ENCODE measurements around the gene FXYD4.

FXYD4 gene

GRCh38 chr10:43373461-43373860 lies 2.0 kb downstream of the FXYD4 start:
- no peaks in the 10 kb centered on the region for H3K36me3 ChIP-seq (replicated peaks in 1 of 2; ENCODE audit: control insufficient read depth in 2 of 2, insufficient read depth in 2 of 2, low read length in 2 of 2)
- no peak overlapping the region for H3K14ac ChIP-seq (ENCODE audit: low read length)
- WGBS, 2 donors (ENCODE audit: extremely low coverage in 2 of 2, insufficient read length in 2 of 2, insufficient replicate concordance in 1 of 2), result no CpG with 5 or more reads among the region's 5 CpGs
- H3K4me1 ChIP-seq (ENCODE audit: control insufficient read depth in 2 of 2, insufficient read depth in 1 of 2, low read depth in 1 of 2, low read length in 2 of 2), result peaks cover 0 to 15% of the 10 kb centered on the region in 2 donors
- H4K91ac ChIP-seq (ENCODE audit: low read depth, low read length, poor library complexity), result no peak overlapping the region
- no peak overlapping the region for H3K4me2 ChIP-seq (ENCODE audit: insufficient read depth, low read length, poor library complexity, severe bottlenecking)
- no peaks in the 10 kb centered on the region for H3K27me3 ChIP-seq (ENCODE audit: control insufficient read depth in 3 of 3, insufficient read depth in 3 of 3, low read depth in 1 of 3, low read length in 3 of 3)
- no peak overlapping the region for H3K23ac ChIP-seq (ENCODE audit: low read depth, low read length, poor library complexity)
- no peak overlapping the region for H4K8ac ChIP-seq (ENCODE audit: low read depth, low read length)
- no peak overlapping the region for H3K9ac ChIP-seq (ENCODE audit: low read depth, low read length, poor library complexity)
- no peak for DNase-seq (ENCODE audit: low spot score)
- no peak overlapping the region for H3K4ac ChIP-seq (ENCODE audit: low read length)
- H2BK5ac ChIP-seq (ENCODE audit: low read length), result no peak overlapping the region
- peak overlapping the region; percentile 27 for H3K27ac ChIP-seq (replicated peaks; ENCODE audit: low read length)
- no peak overlapping the region for H2BK12ac ChIP-seq (ENCODE audit: low read length)
- H3K9me3 ChIP-seq (replicated peaks in 1 of 2; ENCODE audit: control insufficient read depth in 2 of 2, insufficient read depth in 1 of 2, low read depth in 1 of 2, low read length in 2 of 2), result no peaks in the 10 kb centered on the region
- no peak overlapping the region for H3K4me3 ChIP-seq (ENCODE audit: low read length in 2 of 2)
- no peaks in the 10 kb centered on the region for H3K79me1 ChIP-seq (ENCODE audit: low read depth, low read length)
- H2AFZ ChIP-seq (ENCODE audit: low read length), result peak overlapping the region; percentile 25
- H2BK120ac ChIP-seq (ENCODE audit: low read depth, low read length), result no peak overlapping the region
- peak overlapping the region; percentile 74 for H3K18ac ChIP-seq (ENCODE audit: low read length)
- H2BK15ac ChIP-seq (ENCODE audit: low read length), result no peak overlapping the region
- peak overlapping the region; percentile 81 for H2AK5ac ChIP-seq (ENCODE audit: low read depth, low read length)

- Histone ChIP-seq H3K14ac (ENCODE audit: low read length) (no peak overlapping the region), H4K8ac (ENCODE audit: low read depth, low read length) (no peak overlapping the region), H3K79me1 (ENCODE audit: low read depth, low read length) (no peaks in the 10 kb centered on the region), H3K4me2 (ENCODE audit: insufficient read depth, low read length, poor library complexity, severe bottlenecking) (no peak overlapping the region), H3K4me3 (ENCODE audit: low read length in 2 of 2) (no peak overlapping the region), H2BK120ac (ENCODE audit: low read depth, low read length) (no peak overlapping the region), H3K27ac (replicated peaks; ENCODE audit: low read length) (no peak overlapping the region), H3K4ac (ENCODE audit: low read length) (peak overlapping the region; percentile 11), H2AK5ac (ENCODE audit: low read depth, low read length) (peak overlapping the region; percentile 98), H2BK15ac (ENCODE audit: low read length) (peak overlapping the region; percentile 89), H3K27me3 (ENCODE audit: control insufficient read depth in 3 of 3, insufficient read depth in 3 of 3, low read depth in 1 of 3, low read length in 3 of 3) (no peaks in the 10 kb centered on the region), H2BK12ac (ENCODE audit: low read length) (no peak overlapping the region), H3K4me1 (ENCODE audit: control insufficient read depth in 2 of 2, insufficient read depth in 1 of 2, low read depth in 1 of 2, low read length in 2 of 2) (peaks cover 0 to 15% of the 10 kb centered on the region in 2 donors), H3K23ac (ENCODE audit: low read depth, low read length, poor library complexity) (peak overlapping the region; percentile 86), H3K9ac (ENCODE audit: low read depth, low read length, poor library complexity) (no peak overlapping the region), H3K18ac (ENCODE audit: low read length) (peak overlapping the region; percentile 51), H2BK5ac (ENCODE audit: low read length) (no peak overlapping the region), H4K91ac (ENCODE audit: low read depth, low read length, poor library complexity) (no peak overlapping the region), H3K36me3 (replicated peaks in 1 of 2; ENCODE audit: control insufficient read depth in 2 of 2, insufficient read depth in 2 of 2, low read length in 2 of 2) (no peaks in the 10 kb centered on the region), H2AFZ (ENCODE audit: low read length) (no peak overlapping the region), H3K9me3 (replicated peaks in 1 of 2; ENCODE audit: control insufficient read depth in 2 of 2, insufficient read depth in 1 of 2, low read depth in 1 of 2, low read length in 2 of 2) (no peaks in the 10 kb centered on the region)
- no CpG with 5 or more reads among the region's 3 CpGs for WGBS, 2 donors (ENCODE audit: extremely low coverage in 2 of 2, insufficient read length in 2 of 2, insufficient replicate concordance in 1 of 2)
- DNase-seq (ENCODE audit: low spot score), result no peak
Observed at GRCh38 chr10:43374194-43374593, 2.8 kb downstream of the FXYD4 start.

DNA sequence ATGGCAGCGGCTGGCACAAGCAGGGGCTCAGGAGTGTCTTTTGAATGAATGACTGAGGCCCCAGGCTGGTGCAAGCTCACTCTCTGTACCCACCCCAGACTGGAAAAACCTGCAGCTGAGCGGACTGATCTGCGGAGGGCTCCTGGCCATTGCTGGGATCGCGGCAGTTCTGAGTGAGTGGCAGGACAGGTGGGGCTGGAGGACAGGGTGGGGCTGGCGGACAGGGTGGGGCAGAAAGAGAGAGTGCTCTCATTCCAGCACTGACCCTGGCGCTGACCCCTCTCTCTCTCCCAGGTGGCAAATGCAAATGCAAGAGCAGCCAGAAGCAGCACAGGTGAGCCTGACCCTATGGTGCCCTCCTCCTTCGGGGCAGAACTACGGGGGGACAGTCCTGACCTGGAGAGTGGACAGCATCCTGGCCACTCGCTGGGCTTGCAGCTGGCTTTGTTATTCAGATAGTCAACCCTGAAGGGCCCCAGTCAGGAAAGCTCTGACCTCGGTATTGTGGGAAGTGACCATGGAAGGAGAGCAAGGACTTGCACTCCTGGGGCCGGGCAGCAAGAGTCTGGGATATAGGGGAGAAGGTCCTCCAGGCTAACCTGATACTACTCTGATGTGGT lies 4.1 kb downstream of the FXYD4 start:
- no peak overlapping the region for H2AFZ ChIP-seq (ENCODE audit: low read length)
- H2BK5ac ChIP-seq (ENCODE audit: low read length), result no peak overlapping the region
- no peaks in the 10 kb centered on the region for H3K36me3 ChIP-seq (replicated peaks in 1 of 2; ENCODE audit: control insufficient read depth in 2 of 2, insufficient read depth in 2 of 2, low read length in 2 of 2)
- H3K4me2 ChIP-seq (ENCODE audit: insufficient read depth, low read length, poor library complexity, severe bottlenecking), result no peak overlapping the region
- peak overlapping the region; percentile 38 for H3K14ac ChIP-seq (ENCODE audit: low read length)
- no peak overlapping the region for H3K4me3 ChIP-seq (ENCODE audit: low read length in 2 of 2)
- no peak overlapping the region for H4K91ac ChIP-seq (ENCODE audit: low read depth, low read length, poor library complexity)
- peak overlapping the region; percentile 50 for H3K9ac ChIP-seq (ENCODE audit: low read depth, low read length, poor library complexity)
- H3K27me3 ChIP-seq (ENCODE audit: control insufficient read depth in 3 of 3, insufficient read depth in 3 of 3, low read depth in 1 of 3, low read length in 3 of 3), result no peaks in the 10 kb centered on the region
- no peak overlapping the region for H2BK120ac ChIP-seq (ENCODE audit: low read depth, low read length)
- H2BK15ac ChIP-seq (ENCODE audit: low read length), result peak overlapping the region; percentile 94
- H2BK12ac ChIP-seq (ENCODE audit: low read length), result peak overlapping the region; percentile 90
- H2AK5ac ChIP-seq (ENCODE audit: low read depth, low read length), result no peak overlapping the region
- H3K27ac ChIP-seq (replicated peaks; ENCODE audit: low read length), result no peak overlapping the region
- H4K8ac ChIP-seq (ENCODE audit: low read depth, low read length), result no peak overlapping the region
- no CpG with 5 or more reads among the region's 12 CpGs for WGBS, 2 donors (ENCODE audit: extremely low coverage in 2 of 2, insufficient read length in 2 of 2, insufficient replicate concordance in 1 of 2)
- no peaks in the 10 kb centered on the region for H3K79me1 ChIP-seq (ENCODE audit: low read depth, low read length)
- peak overlapping the region; percentile 53 for H3K4ac ChIP-seq (ENCODE audit: low read length)
- H3K18ac ChIP-seq (ENCODE audit: low read length), result peak overlapping the region; percentile 59
- no peaks in the 10 kb centered on the region for H3K9me3 ChIP-seq (replicated peaks in 1 of 2; ENCODE audit: control insufficient read depth in 2 of 2, insufficient read depth in 1 of 2, low read depth in 1 of 2, low read length in 2 of 2)
- H3K23ac ChIP-seq (ENCODE audit: low read depth, low read length, poor library complexity), result no peak overlapping the region
- DNase-seq (ENCODE audit: low spot score), result no peak
- peaks cover 0 to 15% of the 10 kb centered on the region in 2 donors for H3K4me1 ChIP-seq (ENCODE audit: control insufficient read depth in 2 of 2, insufficient read depth in 1 of 2, low read depth in 1 of 2, low read length in 2 of 2)

- Histone ChIP-seq H3K4ac (ENCODE audit: low read length) (peak overlapping the region; percentile 53), H3K4me2 (ENCODE audit: insufficient read depth, low read length, poor library complexity, severe bottlenecking) (no peak overlapping the region), H4K8ac (ENCODE audit: low read depth, low read length) (no peak overlapping the region), H2BK12ac (ENCODE audit: low read length) (peak overlapping the region; percentile 90), H3K9me3 (replicated peaks in 1 of 2; ENCODE audit: control insufficient read depth in 2 of 2, insufficient read depth in 1 of 2, low read depth in 1 of 2, low read length in 2 of 2) (no peaks in the 10 kb centered on the region), H3K27me3 (ENCODE audit: control insufficient read depth in 3 of 3, insufficient read depth in 3 of 3, low read depth in 1 of 3, low read length in 3 of 3) (no peaks in the 10 kb centered on the region), H3K4me3 (ENCODE audit: low read length in 2 of 2) (no peak overlapping the region), H3K79me1 (ENCODE audit: low read depth, low read length) (no peaks in the 10 kb centered on the region), H3K27ac (replicated peaks; ENCODE audit: low read length) (no peak overlapping the region), H3K18ac (ENCODE audit: low read length) (peak overlapping the region; percentile 59), H4K91ac (ENCODE audit: low read depth, low read length, poor library complexity) (no peak overlapping the region), H3K14ac (ENCODE audit: low read length) (peak overlapping the region; percentile 31), H2AK5ac (ENCODE audit: low read depth, low read length) (peak overlapping the region; percentile 70), H3K9ac (ENCODE audit: low read depth, low read length, poor library complexity) (no peak overlapping the region), H3K23ac (ENCODE audit: low read depth, low read length, poor library complexity) (no peak overlapping the region), H2BK15ac (ENCODE audit: low read length) (peak overlapping the region; percentile 94), H3K4me1 (ENCODE audit: control insufficient read depth in 2 of 2, insufficient read depth in 1 of 2, low read depth in 1 of 2, low read length in 2 of 2) (peaks cover 0 to 15% of the 10 kb centered on the region in 2 donors), H3K36me3 (replicated peaks in 1 of 2; ENCODE audit: control insufficient read depth in 2 of 2, insufficient read depth in 2 of 2, low read length in 2 of 2) (no peaks in the 10 kb centered on the region), H2AFZ (ENCODE audit: low read length) (no peak overlapping the region), H2BK120ac (ENCODE audit: low read depth, low read length) (no peak overlapping the region), H2BK5ac (ENCODE audit: low read length) (no peak overlapping the region)
- WGBS, 2 donors (ENCODE audit: extremely low coverage in 2 of 2, insufficient read length in 2 of 2, insufficient replicate concordance in 1 of 2), result no CpG with 5 or more reads among the region's 9 CpGs
- DNase-seq (ENCODE audit: low spot score), result no peak
Observed at GRCh38 chr10:43376046-43376635, 4.7 kb downstream of the FXYD4 start.
